Neural progenitor cell (in vitro differentiated cells): ENCODE results near the gene TAX1BP1.

Source experiments
- CTCF ChIP-seq: fragments of 200-600 bp; sonication (generic); IDR thresholded peaks from 2 replicates; pipeline ENCODE4 v1.5.1; 2017; ENCODE audit warnings: antibody characterized with exemption, mild to moderate bottlenecking
- EZH2 ChIP-seq: fragments of 200-600 bp; sonication (generic); IDR thresholded peaks from 2 replicates; pipeline ENCODE4 v1.6.1; 2017; ENCODE audit warnings: antibody characterized with exemption, mild to moderate bottlenecking, moderate library complexity

GRCh38 chr7:27871086-27871485 is 131.1 kb downstream of the TAX1BP1 start:
- no peak for TF ChIP-seq CTCF
- TF ChIP-seq EZH2 = no peak
